ENCODE measurements around the gene ZDHHC12.

DNA sequence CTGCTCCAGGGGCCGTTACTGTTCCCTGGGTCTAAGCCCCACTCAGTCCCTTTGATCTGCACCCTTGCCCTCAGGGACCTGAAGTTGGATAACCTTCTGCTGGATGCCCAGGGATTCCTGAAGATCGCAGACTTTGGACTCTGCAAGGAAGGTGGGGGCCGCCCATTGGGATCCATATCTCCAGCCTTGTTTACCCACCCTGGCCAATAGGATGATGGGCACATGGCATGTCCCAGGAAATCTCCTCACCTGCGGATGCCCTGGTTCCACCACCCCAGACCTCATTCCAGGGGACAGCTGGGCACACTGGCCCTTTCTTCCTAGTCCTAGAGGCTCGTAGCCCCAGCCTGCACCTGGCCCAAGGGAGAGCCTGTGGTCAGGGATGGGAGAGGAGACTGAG is 5.5 kb downstream of the ZDHHC12 start:
- TF ChIP-seq, protein P1, sequence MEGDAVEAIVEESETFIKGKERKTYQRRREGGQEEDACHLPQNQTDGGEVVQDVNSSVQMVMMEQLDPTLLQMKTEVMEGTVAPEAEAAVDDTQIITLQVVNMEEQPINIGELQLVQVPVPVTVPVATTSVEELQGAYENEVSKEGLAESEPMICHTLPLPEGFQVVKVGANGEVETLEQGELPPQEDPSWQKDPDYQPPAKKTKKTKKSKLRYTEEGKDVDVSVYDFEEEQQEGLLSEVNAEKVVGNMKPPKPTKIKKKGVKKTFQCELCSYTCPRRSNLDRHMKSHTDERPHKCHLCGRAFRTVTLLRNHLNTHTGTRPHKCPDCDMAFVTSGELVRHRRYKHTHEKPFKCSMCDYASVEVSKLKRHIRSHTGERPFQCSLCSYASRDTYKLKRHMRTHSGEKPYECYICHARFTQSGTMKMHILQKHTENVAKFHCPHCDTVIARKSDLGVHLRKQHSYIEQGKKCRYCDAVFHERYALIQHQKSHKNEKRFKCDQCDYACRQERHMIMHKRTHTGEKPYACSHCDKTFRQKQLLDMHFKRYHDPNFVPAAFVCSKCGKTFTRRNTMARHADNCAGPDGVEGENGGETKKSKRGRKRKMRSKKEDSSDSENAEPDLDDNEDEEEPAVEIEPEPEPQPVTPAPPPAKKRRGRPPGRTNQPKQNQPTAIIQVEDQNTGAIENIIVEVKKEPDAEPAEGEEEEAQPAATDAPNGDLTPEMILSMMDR (IDR thresholded peaks at IDR 0.05) = no peak
- no peak for TF ChIP-seq POLR2AphosphoS5 (IDR thresholded peaks at IDR 0.05)
